Measurements from ENCODE around the gene AGAP1. TPM values are rescaled to one million over a fixed set of nuclear protein-coding genes. Genes with fewer than 3 reads are reported as not detected.

The AGAP1 gene
- total RNA-seq, 2 experiments from 2014 or later: not detected

- TF ChIP-seq EZH2phosphoT487 (IDR thresholded peaks at IDR 0.05; ENCODE audit: borderline replicate concordance, low read depth, low read length): no peak
- TF ChIP-seq CTCF (conservative IDR thresholded peaks at IDR 0.05; ENCODE audit: low read length): no peak
- ChIA-PET POLR2A (no interaction called here), CTCF (ENCODE audit: unreplicated experiment) (no interaction called here)
- no peaks in the 10 kb centered on the region for H3K9me3 ChIP-seq (ENCODE audit: low read length)
- BruUV-seq (replicated peaks): no TSS peak
- no peaks in the 10 kb centered on the region for H3K9me2 ChIP-seq (ENCODE audit: insufficient read depth, low read length)
- no peak overlapping the region for H3K4me3 ChIP-seq (ENCODE audit: low read depth, low read length, poor library complexity, severe bottlenecking)
- no peaks in the 10 kb centered on the region for H3K36me3 ChIP-seq (ENCODE audit: insufficient read depth, low read length)
- no peaks in the 10 kb centered on the region for H3K4me1 ChIP-seq (ENCODE audit: insufficient read depth, low read length, poor library complexity, severe bottlenecking)
- DNase-seq (ENCODE audit: low spot score): no peak
- H3K27ac ChIP-seq (ENCODE audit: low read depth, low read length, poor library complexity, severe bottlenecking): no peak overlapping the region
- no peaks in the 10 kb centered on the region for H3K79me2 ChIP-seq (ENCODE audit: insufficient read depth, low read depth, low read length)
- intact Hi-C loops (cut with micrococcal nuclease; ENCODE audit: unreplicated experiment): no loop called here
- H2AFZ ChIP-seq (ENCODE audit: low read length): no peak overlapping the region
- no peak overlapping the region for H3K4me2 ChIP-seq (ENCODE audit: low read length)
- no peaks in the 10 kb centered on the region for H4K20me1 ChIP-seq (ENCODE audit: insufficient read depth, low read length)
Measured at GRCh38 chr2:236047176-236047575, 553.3 kb downstream of the AGAP1 start.

- BruUV-seq (replicated peaks): no TSS peak
- CTCF ChIA-PET (ENCODE audit: unreplicated experiment): no interaction called here
- Histone ChIP-seq H3K4me2 (ENCODE audit: low read length) (no peak overlapping the region), H4K20me1 (ENCODE audit: insufficient read depth, low read length) (no peaks in the 10 kb centered on the region), H3K36me3 (ENCODE audit: insufficient read depth, low read length) (no peaks in the 10 kb centered on the region), H3K4me1 (ENCODE audit: insufficient read depth, low read length, poor library complexity, severe bottlenecking) (no peaks in the 10 kb centered on the region), H3K79me2 (ENCODE audit: insufficient read depth, low read depth, low read length) (no peaks in the 10 kb centered on the region), H3K4me3 (ENCODE audit: low read depth, low read length, poor library complexity, severe bottlenecking) (no peak overlapping the region), H3K9me2 (ENCODE audit: insufficient read depth, low read length) (no peaks in the 10 kb centered on the region), H3K9me3 (ENCODE audit: low read length) (no peaks in the 10 kb centered on the region), H2AFZ (ENCODE audit: low read length) (no peak overlapping the region), H3K27ac (ENCODE audit: low read depth, low read length, poor library complexity, severe bottlenecking) (no peak overlapping the region)
- DNase-seq (ENCODE audit: low spot score): no peak
- intact Hi-C loops (cut with micrococcal nuclease; ENCODE audit: unreplicated experiment): no loop called here
- POLR2A ChIA-PET: no interaction called here
- TF ChIP-seq EZH2phosphoT487 (IDR thresholded peaks at IDR 0.05; ENCODE audit: borderline replicate concordance, low read depth, low read length): no peak
- TF ChIP-seq CTCF (conservative IDR thresholded peaks at IDR 0.05; ENCODE audit: low read length): no peak
Measured at GRCh38 chr2:236047886-236048540, 554.2 kb downstream of the AGAP1 start.

GRCh38 chr2:236049981-236050380 is 556.1 kb downstream of the AGAP1 start:
- Histone ChIP-seq H2AFZ (ENCODE audit: low read length) (no peak overlapping the region), H4K20me1 (ENCODE audit: insufficient read depth, low read length) (no peaks in the 10 kb centered on the region), H3K79me2 (ENCODE audit: insufficient read depth, low read depth, low read length) (no peaks in the 10 kb centered on the region), H3K4me1 (ENCODE audit: insufficient read depth, low read length, poor library complexity, severe bottlenecking) (no peaks in the 10 kb centered on the region), H3K36me3 (ENCODE audit: insufficient read depth, low read length) (no peaks in the 10 kb centered on the region), H3K4me2 (ENCODE audit: low read length) (no peak overlapping the region), H3K27ac (ENCODE audit: low read depth, low read length, poor library complexity, severe bottlenecking) (no peak overlapping the region), H3K4me3 (ENCODE audit: low read depth, low read length, poor library complexity, severe bottlenecking) (no peak overlapping the region), H3K9me2 (ENCODE audit: insufficient read depth, low read length) (no peaks in the 10 kb centered on the region), H3K9me3 (ENCODE audit: low read length) (no peaks in the 10 kb centered on the region)
- ChIA-PET POLR2A (interaction anchor here (0.6 kb wide), 1 partner anchor 580 kb away, joined by 3 read pairs; no protein-coding TSS in a partner anchor), CTCF (ENCODE audit: unreplicated experiment) (no interaction called here)
- no TSS peak for BruUV-seq (replicated peaks)
- no peak for TF ChIP-seq EZH2phosphoT487 (IDR thresholded peaks at IDR 0.05; ENCODE audit: borderline replicate concordance, low read depth, low read length)
- TF ChIP-seq CTCF (conservative IDR thresholded peaks at IDR 0.05; ENCODE audit: low read length): no peak
- no peak for DNase-seq (ENCODE audit: low spot score)
- intact Hi-C loops (cut with micrococcal nuclease; ENCODE audit: unreplicated experiment): no loop called here

Data from OCI-LY7 (cell line).